Spleen (tissue), 11 donors: ENCODE data around the gene DGKG. TPM values are rescaled to one million over a fixed set of nuclear protein-coding genes. Genes with fewer than 3 reads are reported as not detected.

Experiments used
- DNase-seq: peaks from one replicate; pipeline ENCODE4 v3.0.0-alpha.2; 2020
- H3K27ac ChIP-seq, 8 donors: fragments of 200-600 bp; sonication (generic) in 7 of 8; 1 replicate in 4 of 8; 2 replicates in 4 of 8; pipeline versions ENCODE4 v1.5.0 to v1.8.0; 2016 to 2021; ENCODE audit warnings: inconsistent platforms in 4 of 8, mild to moderate bottlenecking in 4 of 8, moderate library complexity in 1 of 8
- H3K27me3 ChIP-seq, 7 donors: fragments of 200-600 bp; sonication (generic) in 6 of 7; replicated peaks in 1 of 7; 1 replicate in 4 of 7; 2 replicates in 3 of 7; pipeline versions ENCODE4 v1.5.0 to v1.8.0; 2016 to 2021; ENCODE audit warnings: inconsistent platforms in 3 of 7, mild to moderate bottlenecking in 1 of 7
- H3K36me3 ChIP-seq, 6 donors: fragments of 200-600 bp; sonication (generic) in 5 of 6; 1 replicate in 4 of 6; 2 replicates in 2 of 6; pipeline versions ENCODE4 v1.5.0 to v1.8.0; 2016 to 2021; ENCODE audit warnings: inconsistent platforms in 2 of 6
- H3K4me1 ChIP-seq, 6 donors: fragments of 200-600 bp; sonication (generic) in 5 of 6; 1 replicate in 3 of 6; 2 replicates in 3 of 6; pipeline versions ENCODE4 v1.5.0 to v1.8.0; 2016 to 2021; ENCODE audit warnings: inconsistent platforms in 3 of 6
- H3K4me3 ChIP-seq, 8 donors: fragments of 200-600 bp; sonication (generic) in 7 of 8; 1 replicate in 4 of 8; 2 replicates in 4 of 8; pipeline versions ENCODE4 v1.5.0 to v1.8.0; 2016 to 2021; ENCODE audit warnings: inconsistent platforms in 4 of 8, mild to moderate bottlenecking in 4 of 8, moderate library complexity in 2 of 8
- H3K9me3 ChIP-seq, 8 donors: fragments of 200-600 bp; sonication (generic) in 7 of 8; 1 replicate in 4 of 8; 2 replicates in 4 of 8; pipeline versions ENCODE4 v1.5.0 to v1.8.0; 2016 to 2021; ENCODE audit warnings: inconsistent platforms in 4 of 8
- POLR2A ChIP-seq, 3 donors: fragments of 450-650 bp; IDR thresholded peaks; one replicate each; pipeline ENCODE4 v1.5.1; 2017; ENCODE audit warnings: antibody characterized with exemption in 3 of 3, mild to moderate bottlenecking in 1 of 3
- POLR2AphosphoS5 ChIP-seq, 3 donors: sonication (generic); formaldehyde crosslinking; IDR thresholded peaks; one replicate each; pipeline ENCODE4 v1.5.1; 2017; ENCODE audit warnings: antibody characterized with exemption in 3 of 3
- WGBS, 5 donors: extraction: QIAGEN DNeasy Blood & Tissue Kit in 3 of 5; methylation state at CpG; one replicate each; pipeline versions ENCODE4 v1.1.5 to v1.1.7; 2013 to 2018; 5-methylcytosine and 5-hydroxymethylcytosine counted together
- intact Hi-C: fragments of 100-400 bp; cut with DNase I; formaldehyde crosslinking; loops from one replicate; pipeline ENCODE4 v1.15.0; 2023; ENCODE audit warnings: low total_unique reads
- polyA plus RNA-seq, 3 donors: library from polyadenylated mRNA; stranded (reverse); fragments of 200-250 nt; gene quantifications; one replicate each; pipeline ENCODE4 v1.2.1, GENCODE V29; 2013
- total RNA-seq, 7 donors: library from RNA; depleted of rRNA in 3 of 7; stranded (reverse); fragments of >200 nt in 3 of 7; fragmentation: NEBNext Ultra II Directional in 4 of 7; extraction: Animal tissue kit (Norgen Biotek cat#: 25700) in 4 of 7; gene quantifications; one replicate each; pipeline versions ENCODE4 v1.1.0 to v1.2.1, GENCODE V29; 2016 to 2021
- TF ChIP-seq, protein P1 (sequence below), 11 experiments: fragments of 200-600 bp in 7 of 11; fragments of 450-650 bp in 4 of 11; sonication (generic) in 4 of 11; IDR thresholded peaks in 8 of 11; conservative IDR thresholded peaks in 3 of 11; 1 replicate in 7 of 11; 2 replicates in 4 of 11; pipeline versions ENCODE4 v1.4.0 to v1.8.0; 2016 to 2021; ENCODE audit warnings: antibody characterized with exemption in 11 of 11, inconsistent platforms in 4 of 11, mild to moderate bottlenecking in 1 of 11
- donor health status: healthy with polysubstance abuse.
- donor health status: DM: no; HTN: no; CAD: no; lungs with moderate emphysema.
- donor health status: DM: no; HTN: no; CAD: no.
- donor health status: Bipolar disorder and iron deficiency.
- donor health status: healthy.
- donor health status: DM: no; HTN: no; CAD: no.
- donor health status: DM: yes; HTN: yes; CAD: no.

DGKG gene
- total and polyA plus RNA-seq, 10 donors, result 0.22 to 7.7 (median 5.4) TPM

DNA sequence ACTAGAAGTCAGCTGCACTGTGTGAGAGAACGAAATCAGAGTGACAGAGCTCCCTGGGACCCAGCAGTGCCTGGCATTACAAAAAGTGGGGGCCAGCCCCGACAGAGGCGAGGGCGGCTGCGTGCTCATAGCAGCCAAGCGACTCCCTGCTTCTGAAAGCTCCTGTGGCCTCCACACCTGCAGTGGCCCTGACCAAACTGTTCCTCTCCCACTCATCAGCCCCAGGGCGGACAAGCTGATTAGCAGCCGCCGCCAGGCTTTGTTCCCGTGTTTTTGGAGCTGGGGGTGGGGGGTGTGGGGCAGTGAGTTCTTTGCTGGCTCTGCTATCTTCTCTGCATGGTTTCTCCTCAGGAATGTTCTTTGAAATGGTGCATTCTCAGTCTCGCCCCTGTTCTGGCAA is 58.1 kb downstream of the DGKG start:
- no peaks in the 10 kb centered on the region for H3K9me3 ChIP-seq
- H3K4me3 ChIP-seq, result no peak overlapping the region
- WGBS, 5 donors, result 56 to 82% (median 62%) methylated on average over 10 to 11 of the region's 11 CpGs
- TF ChIP-seq, protein P1, sequence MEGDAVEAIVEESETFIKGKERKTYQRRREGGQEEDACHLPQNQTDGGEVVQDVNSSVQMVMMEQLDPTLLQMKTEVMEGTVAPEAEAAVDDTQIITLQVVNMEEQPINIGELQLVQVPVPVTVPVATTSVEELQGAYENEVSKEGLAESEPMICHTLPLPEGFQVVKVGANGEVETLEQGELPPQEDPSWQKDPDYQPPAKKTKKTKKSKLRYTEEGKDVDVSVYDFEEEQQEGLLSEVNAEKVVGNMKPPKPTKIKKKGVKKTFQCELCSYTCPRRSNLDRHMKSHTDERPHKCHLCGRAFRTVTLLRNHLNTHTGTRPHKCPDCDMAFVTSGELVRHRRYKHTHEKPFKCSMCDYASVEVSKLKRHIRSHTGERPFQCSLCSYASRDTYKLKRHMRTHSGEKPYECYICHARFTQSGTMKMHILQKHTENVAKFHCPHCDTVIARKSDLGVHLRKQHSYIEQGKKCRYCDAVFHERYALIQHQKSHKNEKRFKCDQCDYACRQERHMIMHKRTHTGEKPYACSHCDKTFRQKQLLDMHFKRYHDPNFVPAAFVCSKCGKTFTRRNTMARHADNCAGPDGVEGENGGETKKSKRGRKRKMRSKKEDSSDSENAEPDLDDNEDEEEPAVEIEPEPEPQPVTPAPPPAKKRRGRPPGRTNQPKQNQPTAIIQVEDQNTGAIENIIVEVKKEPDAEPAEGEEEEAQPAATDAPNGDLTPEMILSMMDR (IDR thresholded peaks at IDR 0.05 in 8 of 11, conservative IDR thresholded peaks at IDR 0.05 in 3 of 11), result no peak
- no peak for TF ChIP-seq POLR2AphosphoS5 (IDR thresholded peaks at IDR 0.05)
- TF ChIP-seq POLR2A (IDR thresholded peaks at IDR 0.05), result no peak
- peaks cover 0 to 44% (median 0%) of the 10 kb centered on the region in 6 donors for H3K36me3 ChIP-seq
- no peak for DNase-seq
- intact Hi-C loops, result no loop called here
- H3K4me1 ChIP-seq, result no peaks in the 10 kb centered on the region
- H3K27me3 ChIP-seq, result peaks cover 0 to 12% (median 0%) of the 10 kb centered on the region in 7 donors
- no peak overlapping the region for H3K27ac ChIP-seq

DNA sequence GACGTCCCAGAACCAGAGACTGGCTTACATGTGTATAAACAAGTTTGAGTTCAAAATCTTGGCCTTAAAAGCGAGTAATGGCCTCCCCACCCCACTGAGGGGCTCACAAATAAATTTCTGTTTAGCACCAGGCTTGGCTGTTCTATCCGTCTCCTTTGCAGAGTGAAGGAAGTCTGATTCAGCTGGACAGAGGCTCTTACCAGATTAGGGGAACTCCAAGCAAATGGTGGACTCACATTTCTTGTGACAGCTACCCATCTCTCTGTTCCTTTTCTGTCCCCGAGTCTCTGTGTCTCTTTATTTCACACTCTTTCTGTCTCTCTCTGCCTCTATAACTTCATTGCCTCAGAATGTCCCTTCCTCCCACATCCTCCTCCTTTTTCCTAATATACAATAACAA is 62.7 kb downstream of the DGKG start:
- Histone ChIP-seq H3K36me3 (peaks cover 0 to 40% (median 0%) of the 10 kb centered on the region in 6 donors), H3K4me1 (no peaks in the 10 kb centered on the region), H3K27ac (no peak overlapping the region), H3K9me3 (no peaks in the 10 kb centered on the region), H3K4me3 (no peak overlapping the region), H3K27me3 (peaks cover 0 to 12% (median 0%) of the 10 kb centered on the region in 7 donors)
- no peak for DNase-seq
- TF ChIP-seq POLR2A (IDR thresholded peaks at IDR 0.05), result no peak
- no peak for TF ChIP-seq POLR2AphosphoS5 (IDR thresholded peaks at IDR 0.05)
- TF ChIP-seq, protein P1 (IDR thresholded peaks at IDR 0.05 in 8 of 11, conservative IDR thresholded peaks at IDR 0.05 in 3 of 11), result no peak
- WGBS, 5 donors, result 64 to 82% (median 74%) methylated on average over 4 of the region's 4 CpGs
- intact Hi-C loops, result no loop called here

DNA sequence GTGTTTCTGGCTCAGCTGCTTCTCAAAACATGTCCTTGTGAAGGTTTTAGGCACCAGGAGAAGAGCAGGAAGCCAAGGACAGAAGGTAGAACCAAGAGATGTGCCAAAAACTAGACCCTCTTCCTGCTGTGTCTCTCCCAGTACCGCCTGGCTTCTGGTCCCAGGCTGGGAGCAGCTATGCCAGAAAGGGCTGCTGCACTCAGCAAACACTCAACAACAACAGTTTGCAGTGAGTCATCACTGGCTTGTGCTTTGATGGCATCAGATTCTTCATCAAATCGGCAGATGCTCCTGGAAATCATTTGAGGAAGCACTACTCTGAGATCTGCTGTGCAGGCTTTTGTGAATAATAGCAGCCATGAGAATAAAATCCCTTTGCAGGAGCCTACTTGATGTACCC is 63.2 kb downstream of the DGKG start:
- intact Hi-C loops, result no loop called here
- Histone ChIP-seq H3K36me3 (peaks cover 0 to 35% (median 0%) of the 10 kb centered on the region in 6 donors), H3K4me3 (no peak overlapping the region), H3K27me3 (peaks cover 0 to 8% (median 0%) of the 10 kb centered on the region in 7 donors), H3K27ac (no peak overlapping the region), H3K4me1 (no peaks in the 10 kb centered on the region), H3K9me3 (no peaks in the 10 kb centered on the region)
- TF ChIP-seq POLR2A (IDR thresholded peaks at IDR 0.05), result no peak
- no peak for TF ChIP-seq POLR2AphosphoS5 (IDR thresholded peaks at IDR 0.05)
- TF ChIP-seq, protein P1 (IDR thresholded peaks at IDR 0.05 in 8 of 11, conservative IDR thresholded peaks at IDR 0.05 in 3 of 11), result no peak
- WGBS, 5 donors, result 55 to 83% (median 76%) methylated on average over 2 of the region's 2 CpGs
- no peak for DNase-seq

DNA sequence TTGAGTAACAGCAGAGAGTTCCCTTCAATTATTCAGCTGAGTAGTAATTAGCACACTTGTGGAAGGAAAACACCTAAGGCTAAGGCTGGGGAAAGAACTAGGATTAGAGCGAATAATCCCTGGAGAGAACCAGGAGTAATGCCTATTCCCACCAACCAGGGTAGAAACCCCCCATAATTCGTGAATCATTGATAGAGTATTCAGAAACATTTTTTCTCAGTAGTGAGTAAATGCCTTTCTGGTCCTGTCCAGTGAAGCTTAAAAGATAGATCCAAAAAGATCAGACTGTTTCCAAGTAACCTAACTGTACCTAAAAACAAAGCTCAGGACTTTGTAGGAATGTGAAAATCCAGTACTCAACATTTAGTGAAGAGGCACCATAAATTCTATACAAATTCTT is 71.2 kb downstream of the DGKG start:
- 84 to 97% (median 92%) methylated on average over 2 of the region's 2 CpGs for WGBS, 5 donors
- Histone ChIP-seq H3K9me3 (no peaks in the 10 kb centered on the region), H3K36me3 (peaks cover 0 to 49% (median 0%) of the 10 kb centered on the region in 6 donors), H3K27me3 (no peaks in the 10 kb centered on the region), H3K4me3 (no peak overlapping the region), H3K27ac (no peak overlapping the region), H3K4me1 (no peaks in the 10 kb centered on the region)
- no peak for DNase-seq
- TF ChIP-seq POLR2AphosphoS5 (IDR thresholded peaks at IDR 0.05) (no peak), POLR2A (IDR thresholded peaks at IDR 0.05) (no peak)
- TF ChIP-seq, protein P1 (IDR thresholded peaks at IDR 0.05 in 8 of 11, conservative IDR thresholded peaks at IDR 0.05 in 3 of 11), result no peak
- intact Hi-C loops, result no loop called here
